GM20000 (cell line): ENCODE data around the gene CACNB4.

Experiments
- DNase-seq: peaks from one replicate; pipeline ENCODE4 v3.0.0; 2012; ENCODE audit warnings: low spot score
- CTCF ChIP-seq: IDR thresholded peaks from 2 replicates; pipeline ENCODE4 v1.5.1; 2012; ENCODE audit warnings: mild to moderate bottlenecking, control low read depth; ENCODE audit errors: extremely low read depth, missing control alignments

The CACNB4 gene

GRCh38 chr2:151823651-151824050, 275.2 kb downstream of the CACNB4 start:
- no peak for DNase-seq

GRCh38 chr2:151819920-151820319, 278.9 kb downstream of the CACNB4 start:
- DNase-seq, result no peak
- no peak for TF ChIP-seq CTCF

More at GRCh38 chr2:151823651-151824050, 275.2 kb downstream of the CACNB4 start:
- TF ChIP-seq CTCF, result no peak

GRCh38 chr2:151817929-151818328, 280.9 kb downstream of the CACNB4 start:
- DNase-seq, result no peak

GRCh38 chr2:151816843-151817242, 282.0 kb downstream of the CACNB4 start:
- TF ChIP-seq CTCF, result no peak
- no peak for DNase-seq

More at GRCh38 chr2:151817929-151818328, 280.9 kb downstream of the CACNB4 start:
- no peak for TF ChIP-seq CTCF

- DNase-seq, result no peak
- no peak for TF ChIP-seq CTCF
Measured at GRCh38 chr2:151815821-151816489, 282.9 kb downstream of the CACNB4 start.

GRCh38 chr2:151810489-151810888, 288.4 kb downstream of the CACNB4 start:
- DNase-seq, result no peak
- TF ChIP-seq CTCF, result no peak

GRCh38 chr2:151809073-151809383, 289.8 kb downstream of the CACNB4 start:
- no peak for DNase-seq
- TF ChIP-seq CTCF, result no peak
